Measurements from ENCODE around the gene MAD1L1.

DNA sequence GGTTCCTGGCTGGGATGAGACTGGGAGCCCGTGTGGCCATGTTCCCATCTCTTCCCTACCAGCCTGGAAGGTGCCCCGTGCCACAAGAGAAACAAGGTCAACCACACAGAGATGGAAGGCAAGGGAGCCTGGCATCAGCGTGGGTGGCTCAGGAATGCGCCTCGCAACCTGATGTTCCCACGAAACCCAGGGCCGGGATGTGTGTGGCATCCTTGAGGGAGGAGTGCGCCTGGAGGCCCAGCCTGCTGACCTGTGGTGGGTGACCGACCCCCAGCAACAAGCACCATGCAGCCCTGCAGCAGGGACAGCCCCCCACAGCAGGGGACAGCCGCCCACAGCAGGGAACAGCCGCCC lies 295.5 kb downstream of the MAD1L1 start:
- no peak for TF ChIP-seq EP300 (IDR thresholded peaks at IDR 0.05; ENCODE audit: low read depth)
- no peak for TF ChIP-seq POLR2A (IDR thresholded peaks at IDR 0.05)
- TF ChIP-seq, protein P1, sequence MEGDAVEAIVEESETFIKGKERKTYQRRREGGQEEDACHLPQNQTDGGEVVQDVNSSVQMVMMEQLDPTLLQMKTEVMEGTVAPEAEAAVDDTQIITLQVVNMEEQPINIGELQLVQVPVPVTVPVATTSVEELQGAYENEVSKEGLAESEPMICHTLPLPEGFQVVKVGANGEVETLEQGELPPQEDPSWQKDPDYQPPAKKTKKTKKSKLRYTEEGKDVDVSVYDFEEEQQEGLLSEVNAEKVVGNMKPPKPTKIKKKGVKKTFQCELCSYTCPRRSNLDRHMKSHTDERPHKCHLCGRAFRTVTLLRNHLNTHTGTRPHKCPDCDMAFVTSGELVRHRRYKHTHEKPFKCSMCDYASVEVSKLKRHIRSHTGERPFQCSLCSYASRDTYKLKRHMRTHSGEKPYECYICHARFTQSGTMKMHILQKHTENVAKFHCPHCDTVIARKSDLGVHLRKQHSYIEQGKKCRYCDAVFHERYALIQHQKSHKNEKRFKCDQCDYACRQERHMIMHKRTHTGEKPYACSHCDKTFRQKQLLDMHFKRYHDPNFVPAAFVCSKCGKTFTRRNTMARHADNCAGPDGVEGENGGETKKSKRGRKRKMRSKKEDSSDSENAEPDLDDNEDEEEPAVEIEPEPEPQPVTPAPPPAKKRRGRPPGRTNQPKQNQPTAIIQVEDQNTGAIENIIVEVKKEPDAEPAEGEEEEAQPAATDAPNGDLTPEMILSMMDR (IDR thresholded peaks at IDR 0.05) = no peak
